ENCODE data around the gene ALB.

ALB gene

GRCh38 chr4:73468170-73468569, 64.1 kb downstream of the ALB start:
- TF ChIP-seq ZFX (IDR thresholded peaks at IDR 0.05; ENCODE audit: borderline replicate concordance) = no peak
- TF ChIP-seq CTCF (IDR thresholded peaks at IDR 0.05) = no peak
- no peak overlapping the region for H3K27ac ChIP-seq

- no peak for TF ChIP-seq ZFX (IDR thresholded peaks at IDR 0.05; ENCODE audit: borderline replicate concordance)
- TF ChIP-seq CTCF (IDR thresholded peaks at IDR 0.05) = no peak
- no peak overlapping the region for H3K27ac ChIP-seq
Observed at GRCh38 chr4:73470728-73471127, 66.6 kb downstream of the ALB start.
